Stimulated activated CD4-positive, alpha-beta T cell treated with anti-CD3 and anti-CD28 coated beads, Interleukin-12 subunit alpha, Interleukin-12 subunit beta, amount 100 ng/mL, for 4 hours (primary cell): ENCODE results near the gene TDRD10.
"Not testable (repeated sequence)": the region's sequence is repeated elsewhere in the genome, so short reads cannot be mapped to it uniquely, and the experiment has no call there.

Experiments used
- DNase-seq: peaks from one replicate; pipeline ENCODE4 v3.0.0-alpha.2; 2020

TDRD10 gene

GRCh38 chr1:154479764-154480421 lies 22.1 kb upstream of the TDRD10 start:
- DNase-seq = peak; percentile 30

GRCh38 chr1:154481053-154481452 lies 21.0 kb upstream of the TDRD10 start:
- no peak for DNase-seq

GRCh38 chr1:154483941-154484803 lies 17.8 kb upstream of the TDRD10 start:
- no peak for DNase-seq

- DNase-seq = no peak
Observed at GRCh38 chr1:154485106-154485505, 16.9 kb upstream of the TDRD10 start.

GRCh38 chr1:154485910-154486496 lies 16.0 kb upstream of the TDRD10 start:
- no peak for DNase-seq

- DNase-seq = not testable (repeated sequence)
Observed at GRCh38 chr1:154486756-154487155, 15.3 kb upstream of the TDRD10 start.

GRCh38 chr1:154488922-154489321 lies 13.1 kb upstream of the TDRD10 start:
- no peak for DNase-seq

- no peak for DNase-seq
Observed at GRCh38 chr1:154489695-154490274, 12.2 kb upstream of the TDRD10 start.

- no peak for DNase-seq
Observed at GRCh38 chr1:154490317-154490716, 11.7 kb upstream of the TDRD10 start.

- no peak for DNase-seq
Observed at GRCh38 chr1:154492115-154492514, 9.9 kb upstream of the TDRD10 start.

GRCh38 chr1:154493276-154493675 lies 8.7 kb upstream of the TDRD10 start:
- DNase-seq = no peak

GRCh38 chr1:154495496-154496273 lies 6.3 kb upstream of the TDRD10 start:
- DNase-seq = no peak

GRCh38 chr1:154496383-154496782 lies 5.6 kb upstream of the TDRD10 start:
- DNase-seq = no peak

GRCh38 chr1:154497026-154497806 lies 4.8 kb upstream of the TDRD10 start:
- DNase-seq = no peak

- no peak for DNase-seq
Observed at GRCh38 chr1:154499446-154499845, 2.6 kb upstream of the TDRD10 start.

GRCh38 chr1:154500533-154500932 lies 1.5 kb upstream of the TDRD10 start:
- DNase-seq = no peak

- DNase-seq = no peak
Observed at GRCh38 chr1:154501423-154502065, 475 bp upstream of the TDRD10 start.

- no peak for DNase-seq
Observed at GRCh38 chr1:154502744-154503115, 711 bp downstream of the TDRD10 start.

GRCh38 chr1:154503898-154504297 lies 1.9 kb downstream of the TDRD10 start:
- no peak for DNase-seq

GRCh38 chr1:154512760-154513159 lies 10.7 kb downstream of the TDRD10 start:
- DNase-seq = no peak

- no peak for DNase-seq
Observed at GRCh38 chr1:154514066-154514553, 12.1 kb downstream of the TDRD10 start.
